Naive thymus-derived CD8-positive, alpha-beta T cell (primary cell): ENCODE results near the gene CSMD2. TPM values are rescaled to one million over a fixed set of nuclear protein-coding genes. Genes with fewer than 3 reads are reported as not detected.

Experiments used
- polyA plus RNA-seq, 3 donors: library from polyadenylated mRNA; unstranded; fragments of 300-500 nt; fragmentation: Illumina TruSeq; gene quantifications; one replicate each; pipeline ENCODE4 v1.2.3, GENCODE V29; 2021
- total RNA-seq, 8 experiments: library from RNA in 2 of 8; stranded (reverse) in 2 of 8; gene quantifications; one replicate each; pipeline ENCODE4 v1.2.3 and lab custom pipeline; 2021 to 2026

Gene CSMD2
- total and polyA plus RNA-seq, 5 experiments from 2014 or later = not detected

Other genes starting within 250 kb of the CSMD2 start
- gene C1orf94, start 11.7 kb upstream of the CSMD2 start, total RNA-seq = not detected
- not detected for gene C1orf94, start 11.7 kb upstream of the CSMD2 start, polyA plus RNA-seq